GM18520 (cell line): ENCODE measurements around the gene ASRGL1.
A peak's percentile ranks its signal among the peaks of the same experiment; 100 is the strongest.

ENCODE experiments used
- ATAC-seq: cut with Tn5 transposase; IDR thresholded peaks from one replicate; pipeline ENCODE4 v1.9.1; 2021; ENCODE audit not compliant: unreplicated experiment

ASRGL1 gene

GRCh38 chr11:62411524-62411923 lies 74.3 kb downstream of the ASRGL1 start:
- ATAC-seq: no peak

GRCh38 chr11:62413060-62413696 lies 75.9 kb downstream of the ASRGL1 start:
- no peak for ATAC-seq

GRCh38 chr11:62416596-62416995 lies 79.3 kb downstream of the ASRGL1 start:
- ATAC-seq: no peak

GRCh38 chr11:62418136-62418535 lies 80.9 kb downstream of the ASRGL1 start:
- no peak for ATAC-seq

- no peak for ATAC-seq
Observed at GRCh38 chr11:62418733-62419132, 81.5 kb downstream of the ASRGL1 start, which contains the start of gene SCGB1A1. Gene SCGB1A1 (plus strand): TSS chr11:62419033. CDS start chr11:62419096, 63 bp downstream.

- no peak for ATAC-seq
Observed at GRCh38 chr11:62419314-62419929, 82.2 kb downstream of the ASRGL1 start.

GRCh38 chr11:62419943-62420342 lies 82.7 kb downstream of the ASRGL1 start:
- ATAC-seq: no peak

- ATAC-seq: no peak
Observed at GRCh38 chr11:62420882-62421281, 83.6 kb downstream of the ASRGL1 start.

GRCh38 chr11:62421996-62422395 lies 84.7 kb downstream of the ASRGL1 start:
- no peak for ATAC-seq

GRCh38 chr11:62423012-62423411 lies 85.8 kb downstream of the ASRGL1 start:
- ATAC-seq: no peak

- peak; percentile 43 for ATAC-seq
Observed at GRCh38 chr11:62427630-62428233, 90.5 kb downstream of the ASRGL1 start.

- no peak for ATAC-seq
Observed at GRCh38 chr11:62428871-62429560, 91.8 kb downstream of the ASRGL1 start.

- no peak for ATAC-seq
Observed at GRCh38 chr11:62430425-62430824, 93.2 kb downstream of the ASRGL1 start.

- no peak for ATAC-seq
Observed at GRCh38 chr11:62431171-62431901, 94.1 kb downstream of the ASRGL1 start.

GRCh38 chr11:62432695-62433094 lies 95.4 kb downstream of the ASRGL1 start:
- no peak for ATAC-seq

- no peak for ATAC-seq
Observed at GRCh38 chr11:62433141-62433903, 96.1 kb downstream of the ASRGL1 start.

GRCh38 chr11:62433904-62434276 lies 96.6 kb downstream of the ASRGL1 start:
- no peak for ATAC-seq

- no peak for ATAC-seq
Observed at GRCh38 chr11:62435846-62436660, 98.8 kb downstream of the ASRGL1 start.

- no peak for ATAC-seq
Observed at GRCh38 chr11:62437616-62438015, 100.4 kb downstream of the ASRGL1 start.

- no peak for ATAC-seq
Observed at GRCh38 chr11:62438641-62439040, 101.4 kb downstream of the ASRGL1 start.
